Activated T-helper 2 cell treated with anti-CD3 and anti-CD28 coated beads, Interferon-gamma antibody, Interleukin-2, Interleukin-4, amounts not matched to agents 10 μg/mL and 5 μg/mL and 100 μg/mL, durations not matched to agents 14 hours and 24 hours and 36 hours (primary cell): ENCODE results near the gene SYNGR3. TPM values are rescaled to one million over a fixed set of nuclear protein-coding genes. Genes with fewer than 3 reads are reported as not detected.
A peak's percentile ranks its signal among the peaks of the same experiment; 100 is the strongest.

Experiments
- DNase-seq: peaks from one replicate; pipeline ENCODE4 v3.0.0; 2021; ENCODE audit warnings: low spot score
- H3K27ac Mint-ChIP-seq: one replicate; pipeline ENCODE4 v1.8.0; 2021; ENCODE audit warnings: mixed read lengths
- H3K27me3 Mint-ChIP-seq: one replicate; pipeline ENCODE4 v1.8.0; 2021; ENCODE audit warnings: low read depth, mixed read lengths
- H3K36me3 Mint-ChIP-seq: one replicate; pipeline ENCODE4 v1.8.0; 2021; ENCODE audit warnings: low read depth, mixed read lengths
- H3K4me1 Mint-ChIP-seq: one replicate; pipeline ENCODE4 v1.8.0; 2021; ENCODE audit warnings: low read depth, mixed read lengths
- H3K4me3 Mint-ChIP-seq: one replicate; pipeline ENCODE4 v1.8.0; 2021; ENCODE audit warnings: low read depth, mild to moderate bottlenecking, moderate library complexity, mixed read lengths
- H3K9me3 Mint-ChIP-seq: one replicate; pipeline ENCODE4 v1.8.0; 2021; ENCODE audit warnings: mixed read lengths
- intact Hi-C: fragments of 100-400 bp; cut with micrococcal nuclease; formaldehyde crosslinking; loops from one replicate; pipeline ENCODE4 v1.15.1; 2023
- total RNA-seq: library from RNA; stranded (reverse); gene quantifications from 2 replicates; pipeline ENCODE4 v1.2.3, GENCODE V29; 2022

SYNGR3 gene
- total RNA-seq, 1 donor from 2014 or later: 21.1 TPM

- H3K9me3 Mint-ChIP-seq: no peaks in the 10 kb centered on the region
- no peak for DNase-seq
- H3K36me3 Mint-ChIP-seq: peaks cover 56% of the 10 kb centered on the region
- intact Hi-C loops: loop anchor here (2.0 kb wide), 2 partner anchors 27 to 181 kb away; partner anchors contain the start of genes NUBP2 and SPSB3
- H3K27me3 Mint-ChIP-seq: no peaks in the 10 kb centered on the region
- peak overlapping the region; percentile 98 for H3K4me3 Mint-ChIP-seq
- peak overlapping the region; percentile 84 for H3K27ac Mint-ChIP-seq
- H3K4me1 Mint-ChIP-seq: peaks cover 32% of the 10 kb centered on the region
Measured at GRCh38 chr16:1963806-1964505, 25.8 kb upstream of the SYNGR3 start.

- Mint-ChIP-seq H3K27me3 (no peaks in the 10 kb centered on the region), H3K4me1 (peaks cover 30% of the 10 kb centered on the region), H3K4me3 (peak within 1 kb of the TSS; percentile 98), H3K36me3 (peaks cover 55% of the 10 kb centered on the region), H3K9me3 (no peaks in the 10 kb centered on the region), H3K27ac (peak within 1 kb of the TSS; percentile 94)
- intact Hi-C loops: loop anchor here (2.0 kb wide), 2 partner anchors 26 to 182 kb away; partner anchors contain the start of genes NUBP2 and SPSB3
- DNase-seq: peak; percentile 99
Measured at GRCh38 chr16:1964506-1965395, 25.0 kb upstream of the SYNGR3 start, which contains the start of gene RPS2. TSS of gene RPS2 (minus strand) at chr16:1964826. CDS start at chr16:1964625, 201 bp downstream.

- Mint-ChIP-seq H3K27ac (peak overlapping the region; percentile 94), H3K36me3 (peaks cover 48% of the 10 kb centered on the region), H3K4me1 (peaks cover 30% of the 10 kb centered on the region), H3K4me3 (peak overlapping the region; percentile 98), H3K9me3 (no peaks in the 10 kb centered on the region), H3K27me3 (no peaks in the 10 kb centered on the region)
- no peak for DNase-seq
- intact Hi-C loops: loop anchor here (2.0 kb wide), 2 partner anchors 25 to 183 kb away; partner anchors contain the start of genes NUBP2 and SPSB3
Measured at GRCh38 chr16:1965396-1966001, 24.3 kb upstream of the SYNGR3 start.

GRCh38 chr16:1966460-1966859, 23.3 kb upstream of the SYNGR3 start, which contains the start of gene RNF151:
TSS of gene RNF151 (plus strand) at chr16:1966856. CDS start at chr16:1966882, 26 bp downstream.
- DNase-seq: no peak
- H3K36me3 Mint-ChIP-seq: peaks cover 39% of the 10 kb centered on the region
- no peaks in the 10 kb centered on the region for H3K9me3 Mint-ChIP-seq
- peaks cover 28% of the 10 kb centered on the region for H3K4me1 Mint-ChIP-seq
- peak within 1 kb of the TSS; percentile 94 for H3K27ac Mint-ChIP-seq
- intact Hi-C loops: no loop called here
- H3K27me3 Mint-ChIP-seq: no peaks in the 10 kb centered on the region
- peak within 1 kb of the TSS; percentile 98 for H3K4me3 Mint-ChIP-seq

GRCh38 chr16:1968146-1968953, 21.4 kb upstream of the SYNGR3 start:
- no peaks in the 10 kb centered on the region for H3K27me3 Mint-ChIP-seq
- peaks cover 23% of the 10 kb centered on the region for H3K36me3 Mint-ChIP-seq
- no peak overlapping the region for H3K27ac Mint-ChIP-seq
- peaks cover 25% of the 10 kb centered on the region for H3K4me1 Mint-ChIP-seq
- no peak for DNase-seq
- H3K9me3 Mint-ChIP-seq: no peaks in the 10 kb centered on the region
- H3K4me3 Mint-ChIP-seq: no peak overlapping the region
- intact Hi-C loops: no loop called here

GRCh38 chr16:1971796-1972489, 17.8 kb upstream of the SYNGR3 start, which contains the start of gene TBL3:
TSS of gene TBL3 (plus strand) at chr16:1972053. CDS start at chr16:1972165, 112 bp downstream.
- peaks cover 16% of the 10 kb centered on the region for H3K4me1 Mint-ChIP-seq
- peak; percentile 96 for DNase-seq
- intact Hi-C loops: loop anchor here (1.0 kb wide), 1 partner anchor 10 kb away; no protein-coding TSS in a partner anchor
- peaks cover 15% of the 10 kb centered on the region for H3K36me3 Mint-ChIP-seq
- H3K9me3 Mint-ChIP-seq: no peaks in the 10 kb centered on the region
- peak within 1 kb of the TSS; percentile 95 for H3K27ac Mint-ChIP-seq
- H3K27me3 Mint-ChIP-seq: no peaks in the 10 kb centered on the region
- peak within 1 kb of the TSS; percentile 91 for H3K4me3 Mint-ChIP-seq

GRCh38 chr16:1972490-1972877, 17.3 kb upstream of the SYNGR3 start:
- peak overlapping the region; percentile 91 for H3K4me3 Mint-ChIP-seq
- peaks cover 16% of the 10 kb centered on the region for H3K4me1 Mint-ChIP-seq
- no peaks in the 10 kb centered on the region for H3K27me3 Mint-ChIP-seq
- H3K27ac Mint-ChIP-seq: peak overlapping the region; percentile 95
- no peaks in the 10 kb centered on the region for H3K9me3 Mint-ChIP-seq
- intact Hi-C loops: loop anchor here (1.0 kb wide), 1 partner anchor 10 kb away; no protein-coding TSS in a partner anchor
- H3K36me3 Mint-ChIP-seq: peaks cover 16% of the 10 kb centered on the region
- no peak for DNase-seq

GRCh38 chr16:1973461-1974156, 16.2 kb upstream of the SYNGR3 start:
- Mint-ChIP-seq H3K27me3 (no peaks in the 10 kb centered on the region), H3K4me3 (peak overlapping the region; percentile 21), H3K9me3 (no peaks in the 10 kb centered on the region), H3K4me1 (peaks cover 16% of the 10 kb centered on the region), H3K36me3 (peaks cover 22% of the 10 kb centered on the region), H3K27ac (no peak overlapping the region)
- intact Hi-C loops: no loop called here
- no peak for DNase-seq

GRCh38 chr16:1974157-1975070, 15.4 kb upstream of the SYNGR3 start:
- Mint-ChIP-seq H3K4me3 (peak overlapping the region; percentile 51), H3K27me3 (no peaks in the 10 kb centered on the region), H3K36me3 (peaks cover 24% of the 10 kb centered on the region)

GRCh38 chr16:1975432-1976215, 14.1 kb upstream of the SYNGR3 start:
- no peak overlapping the region for H3K27ac Mint-ChIP-seq

More at GRCh38 chr16:1974157-1975070, 15.4 kb upstream of the SYNGR3 start:
- no peaks in the 10 kb centered on the region for H3K9me3 Mint-ChIP-seq
- H3K27ac Mint-ChIP-seq: no peak overlapping the region
- DNase-seq: no peak
- intact Hi-C loops: no loop called here
- peaks cover 16% of the 10 kb centered on the region for H3K4me1 Mint-ChIP-seq

More at GRCh38 chr16:1975432-1976215, 14.1 kb upstream of the SYNGR3 start:
- intact Hi-C loops: no loop called here
- Mint-ChIP-seq H3K9me3 (no peaks in the 10 kb centered on the region), H3K4me3 (no peak overlapping the region), H3K4me1 (peaks cover 14% of the 10 kb centered on the region), H3K36me3 (peaks cover 26% of the 10 kb centered on the region), H3K27me3 (peaks cover 3% of the 10 kb centered on the region)
- DNase-seq: no peak
